DND-41 (cell line): ENCODE results near the gene LEMD1.

ENCODE experiments used
- EZH2 ChIP-seq: IDR thresholded peaks from 3 replicates; pipeline ENCODE4 v1.6.1; 2012; ENCODE audit warnings: borderline replicate concordance, low read depth, mild to moderate bottlenecking, moderate library complexity, low read length, inconsistent platforms; ENCODE audit not compliant: severe bottlenecking
- TF ChIP-seq, protein P1 (sequence below): IDR thresholded peaks from 2 replicates; pipeline ENCODE4 v1.5.1; 2012; ENCODE audit warnings: borderline replicate concordance, low read length, moderate library complexity, mild to moderate bottlenecking; ENCODE audit not compliant: poor library complexity, severe bottlenecking; ENCODE audit errors: extremely low read depth

DNA sequence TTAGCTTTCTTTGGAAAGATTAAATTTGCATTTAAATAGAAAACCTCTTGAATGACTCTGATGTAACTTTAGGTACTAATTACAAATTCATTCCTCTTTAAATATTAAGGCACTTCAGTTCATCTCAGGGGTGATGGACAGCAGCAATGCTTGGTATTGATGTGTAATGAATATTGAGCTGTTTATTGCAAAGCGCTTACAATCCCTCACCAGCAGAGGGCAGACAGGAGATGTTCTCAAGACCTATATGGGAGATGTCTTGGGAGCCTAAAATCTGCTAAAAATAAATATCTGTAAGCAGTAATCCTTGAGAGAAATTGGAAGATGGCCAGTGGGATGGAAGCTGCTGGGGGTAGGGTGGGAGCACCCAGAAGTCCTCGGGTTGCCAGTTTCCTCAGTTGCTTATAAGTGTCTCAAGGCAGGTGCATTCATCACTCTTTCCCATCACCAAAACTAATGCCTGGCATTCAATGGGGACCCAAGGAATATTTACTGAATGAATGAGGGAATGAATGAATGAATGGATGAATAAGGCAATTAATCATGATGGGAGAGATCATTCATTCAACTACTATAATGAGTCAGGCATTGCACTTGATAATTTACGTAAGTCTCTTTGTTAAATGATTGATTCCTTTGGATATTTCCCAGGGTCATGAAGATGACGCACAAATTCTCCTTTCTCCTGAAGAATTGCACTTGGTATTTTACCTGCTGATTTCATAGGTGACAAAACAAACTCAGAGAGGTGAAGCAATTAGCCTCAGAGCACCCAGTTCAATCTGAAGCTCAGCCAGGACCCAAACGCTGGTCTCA is 67.4 kb downstream of the LEMD1 start:
- TF ChIP-seq, protein P1, sequence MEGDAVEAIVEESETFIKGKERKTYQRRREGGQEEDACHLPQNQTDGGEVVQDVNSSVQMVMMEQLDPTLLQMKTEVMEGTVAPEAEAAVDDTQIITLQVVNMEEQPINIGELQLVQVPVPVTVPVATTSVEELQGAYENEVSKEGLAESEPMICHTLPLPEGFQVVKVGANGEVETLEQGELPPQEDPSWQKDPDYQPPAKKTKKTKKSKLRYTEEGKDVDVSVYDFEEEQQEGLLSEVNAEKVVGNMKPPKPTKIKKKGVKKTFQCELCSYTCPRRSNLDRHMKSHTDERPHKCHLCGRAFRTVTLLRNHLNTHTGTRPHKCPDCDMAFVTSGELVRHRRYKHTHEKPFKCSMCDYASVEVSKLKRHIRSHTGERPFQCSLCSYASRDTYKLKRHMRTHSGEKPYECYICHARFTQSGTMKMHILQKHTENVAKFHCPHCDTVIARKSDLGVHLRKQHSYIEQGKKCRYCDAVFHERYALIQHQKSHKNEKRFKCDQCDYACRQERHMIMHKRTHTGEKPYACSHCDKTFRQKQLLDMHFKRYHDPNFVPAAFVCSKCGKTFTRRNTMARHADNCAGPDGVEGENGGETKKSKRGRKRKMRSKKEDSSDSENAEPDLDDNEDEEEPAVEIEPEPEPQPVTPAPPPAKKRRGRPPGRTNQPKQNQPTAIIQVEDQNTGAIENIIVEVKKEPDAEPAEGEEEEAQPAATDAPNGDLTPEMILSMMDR, result peak; percentile 86
- TF ChIP-seq EZH2, result no peak
